Thyroid gland (tissue), 4 donors: ENCODE results near the gene CXCL11. TPM values are rescaled to one million over a fixed set of nuclear protein-coding genes. Genes with fewer than 3 reads are reported as not detected.

Experiments used
- DNase-seq, 2 donors: peaks; one replicate each; pipeline ENCODE4 v3.0.0-alpha.2; 2019
- H3K27ac ChIP-seq, 3 donors: fragments of 200-600 bp; sonication (generic); 1 replicate in 2 of 3; 2 replicates in 1 of 3; pipeline ENCODE4 v1.5.1; 2016 to 2019; ENCODE audit warnings: mild to moderate bottlenecking in 1 of 3, moderate library complexity in 1 of 3
- H3K27me3 ChIP-seq: fragments of 200-600 bp; sonication (generic); one replicate; pipeline ENCODE4 v1.5.1; 2019
- H3K36me3 ChIP-seq, 2 donors: fragments of 200-600 bp; sonication (generic); one replicate each; pipeline ENCODE4 v1.5.1; 2016 to 2019
- H3K4me1 ChIP-seq, 2 donors: fragments of 200-600 bp; sonication (generic); one replicate each; pipeline ENCODE4 v1.5.1; 2017 to 2019
- H3K4me3 ChIP-seq, 3 donors: fragments of 200-600 bp; sonication (generic); replicated peaks in 1 of 3; 1 replicate in 2 of 3; 2 replicates in 1 of 3; pipeline ENCODE4 v1.5.1; 2016; ENCODE audit warnings: mild to moderate bottlenecking in 1 of 3
- H3K9me3 ChIP-seq: fragments of 200-600 bp; sonication (generic); one replicate; pipeline ENCODE4 v1.5.1; 2017
- POLR2A ChIP-seq, 2 donors: fragments of 450-650 bp; IDR thresholded peaks; one replicate each; pipeline ENCODE4 v1.6.1; 2017; ENCODE audit warnings: antibody characterized with exemption in 2 of 2, mild to moderate bottlenecking in 2 of 2, moderate library complexity in 1 of 2
- WGBS, 2 donors: methylation state at CpG; one replicate each; pipeline ENCODE4 v1.1.5; 2017; 5-methylcytosine and 5-hydroxymethylcytosine counted together
- intact Hi-C: fragments of 100-400 bp; cut with DNase I; formaldehyde crosslinking; loops from one replicate; pipeline ENCODE4 v1.15.1; 2023
- total RNA-seq, 4 donors: library from RNA; depleted of rRNA; stranded (reverse); fragments of >200 nt; gene quantifications; one replicate each; pipeline ENCODE4 v1.2.3, GENCODE V29; 2016
- TF ChIP-seq, protein P1 (sequence below), 6 experiments: fragments of 200-600 bp in 3 of 6; fragments of 450-650 bp in 3 of 6; sonication (generic) in 3 of 6; IDR thresholded peaks; one replicate each; pipeline ENCODE4 v1.5.1; 2016 to 2019; ENCODE audit warnings: antibody characterized with exemption in 6 of 6, mild to moderate bottlenecking in 2 of 6, inconsistent platforms in 1 of 6, moderate library complexity in 1 of 6

CXCL11 gene
- total RNA-seq, 4 donors from 2014 or later = 1.3 TPM; not detected in 3

DNA sequence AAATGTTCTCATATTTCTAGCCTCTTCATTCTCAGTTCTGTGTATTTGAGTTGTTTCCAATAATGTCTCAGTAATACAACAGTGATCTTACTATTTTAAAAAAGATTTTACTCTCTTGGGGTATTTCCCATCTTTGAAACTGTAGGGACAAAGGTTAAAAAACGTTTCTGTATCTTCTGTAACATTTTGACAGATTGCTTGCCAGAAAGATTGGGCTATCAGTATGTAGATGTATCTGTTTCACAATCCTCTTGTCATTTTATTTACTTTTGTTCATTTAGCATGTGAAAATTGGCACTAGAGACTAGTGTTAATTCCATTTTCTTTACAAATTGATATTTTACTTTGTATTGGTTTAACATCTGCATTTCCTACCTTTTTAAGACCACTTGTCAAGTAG is 22.3 kb downstream of the CXCL11 start:
- 48 to 50% methylated on average over 1 of the region's 1 CpG for WGBS, 2 donors
- H3K27ac ChIP-seq = no peak overlapping the region
- intact Hi-C loops = no loop called here
- no peaks in the 10 kb centered on the region for H3K27me3 ChIP-seq
- H3K4me1 ChIP-seq = peaks cover 0 to 12% of the 10 kb centered on the region in 2 donors
- H3K36me3 ChIP-seq = no peaks in the 10 kb centered on the region
- H3K9me3 ChIP-seq = no peaks in the 10 kb centered on the region
- TF ChIP-seq POLR2A (IDR thresholded peaks at IDR 0.05) = no peak
- TF ChIP-seq, protein P1, sequence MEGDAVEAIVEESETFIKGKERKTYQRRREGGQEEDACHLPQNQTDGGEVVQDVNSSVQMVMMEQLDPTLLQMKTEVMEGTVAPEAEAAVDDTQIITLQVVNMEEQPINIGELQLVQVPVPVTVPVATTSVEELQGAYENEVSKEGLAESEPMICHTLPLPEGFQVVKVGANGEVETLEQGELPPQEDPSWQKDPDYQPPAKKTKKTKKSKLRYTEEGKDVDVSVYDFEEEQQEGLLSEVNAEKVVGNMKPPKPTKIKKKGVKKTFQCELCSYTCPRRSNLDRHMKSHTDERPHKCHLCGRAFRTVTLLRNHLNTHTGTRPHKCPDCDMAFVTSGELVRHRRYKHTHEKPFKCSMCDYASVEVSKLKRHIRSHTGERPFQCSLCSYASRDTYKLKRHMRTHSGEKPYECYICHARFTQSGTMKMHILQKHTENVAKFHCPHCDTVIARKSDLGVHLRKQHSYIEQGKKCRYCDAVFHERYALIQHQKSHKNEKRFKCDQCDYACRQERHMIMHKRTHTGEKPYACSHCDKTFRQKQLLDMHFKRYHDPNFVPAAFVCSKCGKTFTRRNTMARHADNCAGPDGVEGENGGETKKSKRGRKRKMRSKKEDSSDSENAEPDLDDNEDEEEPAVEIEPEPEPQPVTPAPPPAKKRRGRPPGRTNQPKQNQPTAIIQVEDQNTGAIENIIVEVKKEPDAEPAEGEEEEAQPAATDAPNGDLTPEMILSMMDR (IDR thresholded peaks at IDR 0.05) = no peak
- DNase-seq = no peak
- H3K4me3 ChIP-seq = no peak overlapping the region

DNA sequence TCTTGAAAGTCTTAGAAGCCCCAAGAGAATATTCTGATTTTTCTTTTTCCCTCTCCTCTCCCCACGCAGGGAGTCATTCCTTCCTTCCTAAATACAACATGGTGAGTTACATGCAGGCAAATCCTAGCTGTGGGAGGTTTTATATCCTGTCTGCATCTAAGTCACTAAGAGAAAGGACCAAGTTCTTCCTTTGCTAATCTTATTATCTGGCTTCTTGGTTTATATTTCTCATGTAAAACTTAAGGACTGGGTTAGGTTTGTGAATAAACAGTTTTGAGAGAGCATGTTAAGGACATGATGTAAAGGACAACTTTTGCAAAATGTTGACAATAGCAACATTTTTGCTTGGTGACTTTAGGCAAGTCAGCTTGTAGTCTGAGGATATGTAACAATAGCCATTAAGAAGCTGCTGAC is 23.5 kb downstream of the CXCL11 start:
- H3K36me3 ChIP-seq = no peaks in the 10 kb centered on the region
- no peak for DNase-seq
- H3K27me3 ChIP-seq = no peaks in the 10 kb centered on the region
- no peak overlapping the region for H3K4me3 ChIP-seq
- no peaks in the 10 kb centered on the region for H3K9me3 ChIP-seq
- peak overlapping the region in 2 of 3 donors; percentile 7 to 26 for H3K27ac ChIP-seq
- intact Hi-C loops = no loop called here
- 39 to 58% methylated on average over 1 of the region's 1 CpG for WGBS, 2 donors
- peaks cover 0 to 12% of the 10 kb centered on the region in 2 donors for H3K4me1 ChIP-seq
- TF ChIP-seq, protein P1 (IDR thresholded peaks at IDR 0.05) = no peak
- no peak for TF ChIP-seq POLR2A (IDR thresholded peaks at IDR 0.05)

GRCh38 chr4:76011700-76012387 is 24.0 kb downstream of the CXCL11 start:
- Histone ChIP-seq H3K9me3 (no peaks in the 10 kb centered on the region), H3K27me3 (no peaks in the 10 kb centered on the region), H3K4me3 (no peak overlapping the region), H3K36me3 (no peaks in the 10 kb centered on the region), H3K27ac (peak overlapping the region in 2 of 3 donors; percentile 7 to 26), H3K4me1 (peaks cover 0 to 12% of the 10 kb centered on the region in 2 donors)
- TF ChIP-seq, protein P1 (IDR thresholded peaks at IDR 0.05) = no peak
- no peak for TF ChIP-seq POLR2A (IDR thresholded peaks at IDR 0.05)
- 51 to 55% methylated on average over 13 of the region's 13 CpGs for WGBS, 2 donors
- DNase-seq = no peak
- intact Hi-C loops = no loop called here

DNA sequence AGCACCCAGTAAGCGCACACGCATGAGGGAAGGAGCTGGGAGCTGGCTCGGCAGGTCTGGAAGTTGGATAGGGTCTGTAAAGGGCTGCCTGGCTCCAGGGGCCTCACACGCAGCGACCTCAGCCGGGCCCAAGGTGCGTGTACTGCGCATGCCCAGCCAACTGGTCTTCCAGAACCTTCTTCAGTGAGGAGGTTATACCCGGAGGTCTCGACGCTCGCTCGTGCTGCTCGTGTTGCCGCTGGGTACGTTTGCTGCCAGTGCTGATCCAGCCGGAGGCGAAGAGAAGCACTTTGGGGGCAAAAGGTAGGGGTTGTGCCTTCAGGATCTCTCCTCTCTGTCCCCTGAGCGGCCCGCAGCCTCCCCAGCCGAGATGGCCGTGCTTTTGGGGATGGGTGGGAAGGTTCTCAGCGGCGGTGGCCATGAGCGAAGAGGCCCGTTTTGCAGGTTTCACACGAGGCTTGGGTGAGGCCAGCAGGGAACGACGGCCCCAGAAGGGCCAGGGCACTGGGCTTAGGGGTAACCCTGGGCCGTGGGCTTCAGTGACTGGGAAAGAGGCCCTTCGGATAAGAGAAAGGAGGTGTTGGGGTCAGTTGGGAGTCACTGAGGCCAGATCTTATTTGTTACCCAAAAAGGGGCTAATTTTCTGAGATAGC is 24.7 kb downstream of the CXCL11 start:
- Histone ChIP-seq H3K36me3 (no peaks in the 10 kb centered on the region), H3K4me3 (no peak overlapping the region), H3K4me1 (peaks cover 0 to 12% of the 10 kb centered on the region in 2 donors), H3K27ac (no peak overlapping the region), H3K27me3 (no peaks in the 10 kb centered on the region), H3K9me3 (no peaks in the 10 kb centered on the region)
- 95 to 97% methylated on average over 16 to 19 of the region's 31 CpGs for WGBS, 2 donors
- DNase-seq = no peak
- intact Hi-C loops = no loop called here
- TF ChIP-seq POLR2A (IDR thresholded peaks at IDR 0.05) = no peak
- TF ChIP-seq, protein P1 (IDR thresholded peaks at IDR 0.05) = no peak

GRCh38 chr4:76010576-76010975 is 25.3 kb downstream of the CXCL11 start:
- intact Hi-C loops = no loop called here
- Histone ChIP-seq H3K9me3 (no peaks in the 10 kb centered on the region), H3K4me3 (no peak overlapping the region), H3K27me3 (no peaks in the 10 kb centered on the region), H3K27ac (no peak overlapping the region), H3K4me1 (peaks cover 0 to 12% of the 10 kb centered on the region in 2 donors), H3K36me3 (no peaks in the 10 kb centered on the region)
- DNase-seq = no peak
- whole genome bisulfite sequencing, 2 donors = 95 to 97% methylated on average over 13 of the region's 13 CpGs
- no peak for TF ChIP-seq POLR2A (IDR thresholded peaks at IDR 0.05)
- TF ChIP-seq, protein P1 (IDR thresholded peaks at IDR 0.05) = no peak
